Loucy (cell line): ENCODE measurements around the gene WDFY1.
"Not testable (repeated sequence)": the region's sequence is repeated elsewhere in the genome, so short reads cannot be mapped to it uniquely, and the experiment has no call there.

Experiments used
- H2AFZ ChIP-seq: fragments of 200-600 bp; sonication (generic); 2 replicates; pipeline ENCODE4 v1.6.0; 2016; ENCODE audit warnings: antibody characterized with exemption, mild to moderate bottlenecking, low read length, moderate library complexity
- H3F3A ChIP-seq: fragments of 200-600 bp; 2 replicates; pipeline ENCODE4 v1.6.0; 2016; ENCODE audit warnings: antibody characterized with exemption, low read depth, mild to moderate bottlenecking
- H3K27me3 ChIP-seq: fragments of 200-600 bp; sonication (generic); 2 replicates; pipeline ENCODE4 v1.6.1; 2014; ENCODE audit warnings: low read length, mild to moderate bottlenecking; ENCODE audit not compliant: insufficient read depth, poor library complexity, severe bottlenecking
- H3K36me3 ChIP-seq: fragments of 200-600 bp; sonication (generic); 2 replicates; pipeline ENCODE4 v1.6.1; 2016; ENCODE audit warnings: low read length; ENCODE audit not compliant: insufficient read depth
- H3K4me1 ChIP-seq: fragments of 200-600 bp; sonication (generic); 2 replicates; pipeline ENCODE4 v1.5.1; 2014; ENCODE audit warnings: low read length, mild to moderate bottlenecking; ENCODE audit not compliant: insufficient read depth, poor library complexity, severe bottlenecking
- H3K4me2 ChIP-seq: fragments of 200-600 bp; sonication (generic); 2 replicates; pipeline ENCODE4 v1.6.0; 2014; ENCODE audit warnings: antibody characterized with exemption, low read length, low read depth, mild to moderate bottlenecking; ENCODE audit not compliant: poor library complexity, severe bottlenecking
- H3K4me3 ChIP-seq: fragments of 200-600 bp; sonication (generic); 2 replicates; pipeline ENCODE4 v1.5.1; 2014; ENCODE audit warnings: low read length, mild to moderate bottlenecking, mixed read lengths; ENCODE audit not compliant: poor library complexity, severe bottlenecking
- H3K79me2 ChIP-seq: fragments of 200-600 bp; sonication (generic); 2 replicates; pipeline ENCODE4 v1.6.1; 2014; ENCODE audit warnings: low read length; ENCODE audit not compliant: insufficient read depth
- H3K9ac ChIP-seq: fragments of 200-600 bp; sonication (generic); 2 replicates; pipeline ENCODE4 v1.6.0; 2014; ENCODE audit warnings: mild to moderate bottlenecking, low read depth, low read length, moderate library complexity; ENCODE audit not compliant: poor library complexity, severe bottlenecking
- H3K9me2 ChIP-seq: fragments of 200-600 bp; sonication (generic); replicated peaks from 2 replicates; pipeline ENCODE4 v1.6.1; 2016; ENCODE audit warnings: low read depth, low read length, mixed read lengths
- H3K9me3 ChIP-seq: fragments of 200-600 bp; sonication (generic); 2 replicates; pipeline ENCODE4 v1.6.1; 2014; ENCODE audit warnings: mild to moderate bottlenecking, antibody characterized with exemption, low read length, low read depth; ENCODE audit not compliant: insufficient read depth
- H4K20me1 ChIP-seq: fragments of 200-600 bp; sonication (generic); 2 replicates; pipeline ENCODE4 v1.6.0; 2014; ENCODE audit warnings: antibody characterized with exemption, low read length, mild to moderate bottlenecking; ENCODE audit not compliant: insufficient read depth, poor library complexity, severe bottlenecking
- EZH2phosphoT487 ChIP-seq: fragments of 200-600 bp; IDR thresholded peaks from 2 replicates; pipeline ENCODE4 v1.6.1; 2018; ENCODE audit warnings: antibody characterized with exemption, mild to moderate bottlenecking, moderate library complexity, borderline replicate concordance
- TF ChIP-seq, protein P1 (sequence below): fragments of 200-600 bp; sonication (generic); conservative IDR thresholded peaks from 2 replicates; pipeline ENCODE4 v1.5.1; 2014; ENCODE audit warnings: mild to moderate bottlenecking, antibody characterized with exemption, low read length

The WDFY1 gene

DNA sequence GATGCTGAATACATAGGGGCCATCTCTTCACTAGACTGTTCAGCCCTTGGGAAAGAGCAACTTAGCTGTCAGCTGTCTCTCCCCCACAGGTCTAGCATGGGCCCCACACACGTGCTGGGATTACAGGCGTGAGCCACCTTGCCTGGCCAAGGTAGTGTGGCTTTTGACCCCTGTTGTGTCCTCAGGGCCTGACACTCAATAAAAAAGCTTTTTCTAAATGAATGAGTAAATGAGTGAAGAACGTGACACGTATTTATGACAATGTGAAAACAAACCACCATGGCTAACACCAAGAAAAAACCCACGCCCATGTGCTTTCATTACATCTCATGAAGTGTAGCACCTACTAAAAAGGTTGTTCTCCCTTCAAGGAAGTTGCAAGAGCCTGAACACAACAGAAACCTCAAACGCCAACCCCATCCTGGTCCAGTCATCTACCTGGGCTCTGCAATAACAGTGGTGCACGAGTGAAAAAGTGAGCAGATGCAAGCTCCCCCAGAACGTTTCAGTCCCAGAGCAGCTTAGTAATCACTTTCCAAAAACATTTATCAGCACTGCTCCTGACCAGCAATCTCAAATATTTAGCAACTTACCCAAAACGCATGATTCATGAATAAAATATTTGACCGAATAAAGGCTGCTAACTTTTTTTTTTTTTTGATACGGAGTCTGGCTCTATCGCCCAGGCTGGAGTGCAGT is 3.4 kb downstream of the WDFY1 start:
- Histone ChIP-seq H3K79me2 (peaks cover 57% of the 10 kb centered on the region), H3K9me2 (no peaks in the 10 kb centered on the region), H3K4me1 (peaks cover 43% of the 10 kb centered on the region), H3K4me3 (peak overlapping the region; percentile 21), H3F3A (no peaks in the 10 kb centered on the region), H3K27me3 (no peaks in the 10 kb centered on the region), H3K9ac (no peak overlapping the region), H3K9me3 (no peaks in the 10 kb centered on the region), H4K20me1 (peaks cover 7% of the 10 kb centered on the region), H2AFZ (no peak overlapping the region), H3K4me2 (peak overlapping the region; percentile 48), H3K36me3 (no peaks in the 10 kb centered on the region)
- no peak for TF ChIP-seq EZH2phosphoT487
- TF ChIP-seq, protein P1, sequence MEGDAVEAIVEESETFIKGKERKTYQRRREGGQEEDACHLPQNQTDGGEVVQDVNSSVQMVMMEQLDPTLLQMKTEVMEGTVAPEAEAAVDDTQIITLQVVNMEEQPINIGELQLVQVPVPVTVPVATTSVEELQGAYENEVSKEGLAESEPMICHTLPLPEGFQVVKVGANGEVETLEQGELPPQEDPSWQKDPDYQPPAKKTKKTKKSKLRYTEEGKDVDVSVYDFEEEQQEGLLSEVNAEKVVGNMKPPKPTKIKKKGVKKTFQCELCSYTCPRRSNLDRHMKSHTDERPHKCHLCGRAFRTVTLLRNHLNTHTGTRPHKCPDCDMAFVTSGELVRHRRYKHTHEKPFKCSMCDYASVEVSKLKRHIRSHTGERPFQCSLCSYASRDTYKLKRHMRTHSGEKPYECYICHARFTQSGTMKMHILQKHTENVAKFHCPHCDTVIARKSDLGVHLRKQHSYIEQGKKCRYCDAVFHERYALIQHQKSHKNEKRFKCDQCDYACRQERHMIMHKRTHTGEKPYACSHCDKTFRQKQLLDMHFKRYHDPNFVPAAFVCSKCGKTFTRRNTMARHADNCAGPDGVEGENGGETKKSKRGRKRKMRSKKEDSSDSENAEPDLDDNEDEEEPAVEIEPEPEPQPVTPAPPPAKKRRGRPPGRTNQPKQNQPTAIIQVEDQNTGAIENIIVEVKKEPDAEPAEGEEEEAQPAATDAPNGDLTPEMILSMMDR = no peak

DNA sequence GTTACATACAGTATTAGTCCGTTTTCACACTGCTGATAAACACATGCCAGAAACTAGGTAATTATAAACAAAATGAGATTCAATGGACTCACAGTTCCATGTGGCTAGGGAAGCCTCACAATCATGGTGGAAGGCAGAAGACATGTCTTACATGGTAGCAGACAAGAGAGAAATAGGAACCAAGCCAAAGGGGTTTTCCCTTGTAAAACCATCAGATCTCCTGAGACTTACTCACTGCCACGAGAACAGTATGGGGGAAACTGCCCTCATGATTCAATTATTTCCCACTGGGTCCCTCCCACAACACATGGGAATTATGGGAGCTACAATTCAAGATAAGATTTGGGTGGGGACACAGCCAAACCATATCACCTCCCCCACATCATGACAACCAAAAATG is 5.7 kb downstream of the WDFY1 start:
- Histone ChIP-seq H3K4me2 (peak overlapping the region; percentile 26), H3K79me2 (peaks cover 63% of the 10 kb centered on the region), H4K20me1 (peaks cover 11% of the 10 kb centered on the region), H3K4me1 (peaks cover 37% of the 10 kb centered on the region)
- H3K9me2 ChIP-seq, H3K27me3 ChIP-seq, H3K4me3 ChIP-seq, H3K9me3 ChIP-seq, H3F3A ChIP-seq, H3K9ac ChIP-seq, H3K36me3 ChIP-seq, H2AFZ ChIP-seq: not testable (repeated sequence)

DNA sequence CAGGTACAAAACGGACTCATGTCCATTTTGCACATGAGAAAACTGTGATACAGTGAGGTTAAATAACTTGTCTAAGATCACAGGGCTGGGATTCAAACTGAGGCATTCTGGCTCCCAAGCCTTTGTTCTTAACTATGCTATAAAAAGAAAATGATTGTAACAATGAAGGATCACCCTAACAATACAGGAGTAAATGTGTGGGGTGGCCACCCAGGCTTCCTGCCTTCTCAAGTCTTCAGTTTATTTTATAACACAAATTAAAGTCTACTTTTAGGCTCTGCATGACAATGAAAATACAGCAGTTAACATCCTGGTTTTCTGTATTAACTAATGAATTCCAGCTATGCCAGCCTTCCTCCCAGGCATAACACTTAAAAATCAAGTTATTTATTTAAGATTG is 7.6 kb downstream of the WDFY1 start:
- Histone ChIP-seq H3K4me3 (no peak overlapping the region), H3K9ac (no peak overlapping the region), H3K4me2 (no peak overlapping the region)

More for the DNA sequence above, 7.6 kb downstream of the WDFY1 start:
- Histone ChIP-seq H3F3A (no peaks in the 10 kb centered on the region), H3K79me2 (peaks cover 60% of the 10 kb centered on the region), H2AFZ (no peak overlapping the region), H3K9me3 (no peaks in the 10 kb centered on the region), H4K20me1 (peaks cover 11% of the 10 kb centered on the region), H3K36me3 (no peaks in the 10 kb centered on the region), H3K4me1 (peaks cover 26% of the 10 kb centered on the region), H3K27me3 (no peaks in the 10 kb centered on the region), H3K9me2 (no peaks in the 10 kb centered on the region)
- TF ChIP-seq, protein P1 = no peak
- no peak for TF ChIP-seq EZH2phosphoT487
